Ishikawa (cell line): Measurements from ENCODE around the gene FAM120C.

Source experiments
- CEBPB ChIP-seq: IDR thresholded peaks from 2 replicates; pipeline ENCODE4 v1.6.1; 2012
- CREB1 ChIP-seq: IDR thresholded peaks from 2 replicates; pipeline ENCODE4 v1.6.1; 2012; ENCODE audit warnings: low read depth
- EGR1 ChIP-seq: IDR thresholded peaks from 2 replicates; pipeline ENCODE4 v1.6.1; 2012
- EP300 ChIP-seq: IDR thresholded peaks from 2 replicates; pipeline ENCODE4 v1.6.1; 2012; ENCODE audit warnings: borderline replicate concordance
- FOXM1 ChIP-seq: IDR thresholded peaks from 2 replicates; pipeline ENCODE4 v1.6.1; 2012; ENCODE audit warnings: low read depth, borderline replicate concordance
- MAX ChIP-seq: IDR thresholded peaks from 2 replicates; pipeline ENCODE4 v1.6.1; 2012
- NFIC ChIP-seq: IDR thresholded peaks from 2 replicates; pipeline ENCODE4 v1.6.1; 2012
- RAD21 ChIP-seq: IDR thresholded peaks from 2 replicates; pipeline ENCODE4 v1.6.1; 2012; ENCODE audit warnings: low read depth
- TAF1 ChIP-seq: IDR thresholded peaks from 2 replicates; pipeline ENCODE4 v1.6.1; 2012; ENCODE audit warnings: low read depth, mild to moderate bottlenecking
- TCF12 ChIP-seq: IDR thresholded peaks from 2 replicates; pipeline ENCODE4 v1.6.1; 2012; ENCODE audit warnings: low read depth
- TEAD4 ChIP-seq: IDR thresholded peaks from 2 replicates; pipeline ENCODE4 v1.6.1; 2012
- USF1 ChIP-seq: IDR thresholded peaks from 2 replicates; pipeline ENCODE4 v1.6.1; 2012
- YY1 ChIP-seq: IDR thresholded peaks from 2 replicates; pipeline ENCODE4 v1.6.1; 2012; ENCODE audit warnings: low read depth
- ZBTB7A ChIP-seq: IDR thresholded peaks from 2 replicates; pipeline ENCODE4 v1.6.1; 2012; ENCODE audit warnings: low read depth
- TF ChIP-seq, protein P1 (sequence below): IDR thresholded peaks from 2 replicates; pipeline ENCODE4 v1.6.1; 2012; ENCODE audit warnings: low read depth, mild to moderate bottlenecking

Gene FAM120C

GRCh38 chrX:54172455-54172854 lies 10.6 kb downstream of the FAM120C start:
- TF ChIP-seq NFIC (no peak), YY1 (no peak), ZBTB7A (no peak), TAF1 (no peak), CREB1 (no peak), TEAD4 (no peak), USF1 (no peak), MAX (no peak), RAD21 (no peak), CEBPB (no peak), EP300 (no peak), TCF12 (no peak), FOXM1 (no peak), EGR1 (no peak)
- TF ChIP-seq, protein P1, sequence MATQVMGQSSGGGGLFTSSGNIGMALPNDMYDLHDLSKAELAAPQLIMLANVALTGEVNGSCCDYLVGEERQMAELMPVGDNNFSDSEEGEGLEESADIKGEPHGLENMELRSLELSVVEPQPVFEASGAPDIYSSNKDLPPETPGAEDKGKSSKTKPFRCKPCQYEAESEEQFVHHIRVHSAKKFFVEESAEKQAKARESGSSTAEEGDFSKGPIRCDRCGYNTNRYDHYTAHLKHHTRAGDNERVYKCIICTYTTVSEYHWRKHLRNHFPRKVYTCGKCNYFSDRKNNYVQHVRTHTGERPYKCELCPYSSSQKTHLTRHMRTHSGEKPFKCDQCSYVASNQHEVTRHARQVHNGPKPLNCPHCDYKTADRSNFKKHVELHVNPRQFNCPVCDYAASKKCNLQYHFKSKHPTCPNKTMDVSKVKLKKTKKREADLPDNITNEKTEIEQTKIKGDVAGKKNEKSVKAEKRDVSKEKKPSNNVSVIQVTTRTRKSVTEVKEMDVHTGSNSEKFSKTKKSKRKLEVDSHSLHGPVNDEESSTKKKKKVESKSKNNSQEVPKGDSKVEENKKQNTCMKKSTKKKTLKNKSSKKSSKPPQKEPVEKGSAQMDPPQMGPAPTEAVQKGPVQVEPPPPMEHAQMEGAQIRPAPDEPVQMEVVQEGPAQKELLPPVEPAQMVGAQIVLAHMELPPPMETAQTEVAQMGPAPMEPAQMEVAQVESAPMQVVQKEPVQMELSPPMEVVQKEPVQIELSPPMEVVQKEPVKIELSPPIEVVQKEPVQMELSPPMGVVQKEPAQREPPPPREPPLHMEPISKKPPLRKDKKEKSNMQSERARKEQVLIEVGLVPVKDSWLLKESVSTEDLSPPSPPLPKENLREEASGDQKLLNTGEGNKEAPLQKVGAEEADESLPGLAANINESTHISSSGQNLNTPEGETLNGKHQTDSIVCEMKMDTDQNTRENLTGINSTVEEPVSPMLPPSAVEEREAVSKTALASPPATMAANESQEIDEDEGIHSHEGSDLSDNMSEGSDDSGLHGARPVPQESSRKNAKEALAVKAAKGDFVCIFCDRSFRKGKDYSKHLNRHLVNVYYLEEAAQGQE: no peak

DNA sequence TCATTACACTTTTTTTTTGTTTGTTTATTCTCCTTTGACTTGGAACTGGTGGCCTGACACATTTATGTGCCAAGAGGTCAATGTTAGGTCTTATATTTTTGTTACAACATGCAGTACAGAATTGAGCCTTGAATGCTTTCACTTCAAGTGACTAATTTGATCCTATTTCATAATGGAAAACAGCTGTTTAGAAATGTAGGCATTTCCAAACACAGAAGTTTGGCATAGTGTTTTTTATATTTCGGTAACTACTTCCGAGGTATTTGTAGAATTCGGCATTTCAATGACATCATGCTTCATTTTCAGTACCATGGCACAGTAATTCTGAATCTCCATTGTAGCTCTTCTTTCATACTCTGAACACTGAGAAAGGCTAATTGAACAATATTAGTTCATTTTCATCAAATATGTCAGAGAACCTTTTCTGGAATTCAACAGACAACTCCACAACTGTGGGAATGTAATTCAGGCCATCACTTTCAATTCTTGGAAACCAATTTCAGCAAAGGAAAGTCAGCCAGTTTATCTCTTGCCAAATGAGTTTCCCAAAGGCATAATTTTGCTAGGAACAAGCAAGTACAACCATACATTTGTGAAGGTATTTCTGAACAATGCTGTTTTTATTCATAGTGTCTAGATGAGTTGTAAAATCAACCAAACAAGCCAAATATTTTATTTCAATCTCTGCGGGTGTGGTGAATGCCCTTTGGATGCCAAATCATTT lies 11.4 kb downstream of the FAM120C start:
- TF ChIP-seq RAD21 (no peak), EP300 (no peak)

GRCh38 chrX:54171091-54171490 lies 12.0 kb downstream of the FAM120C start:
- TF ChIP-seq TEAD4: no peak

DNA sequence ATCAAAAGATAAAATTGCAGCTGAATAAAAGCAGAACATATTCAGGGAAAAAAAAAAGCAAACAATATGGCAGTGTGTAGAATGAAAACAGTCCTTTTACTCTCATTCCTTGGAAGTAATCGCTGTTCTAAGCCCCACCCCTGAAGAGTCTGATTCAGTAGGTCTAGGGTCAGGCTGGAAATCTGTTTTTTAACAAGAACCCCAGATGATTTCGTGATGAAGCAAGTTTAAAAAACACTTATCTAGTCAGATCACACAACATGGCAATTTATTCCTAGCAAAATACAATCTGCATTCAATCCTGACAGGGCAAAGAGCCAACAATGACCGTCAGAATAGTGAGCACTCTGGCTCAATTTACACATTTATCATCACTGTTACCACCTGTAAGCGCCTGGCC lies 16.1 kb downstream of the FAM120C start:
- TF ChIP-seq TCF12 (no peak), USF1 (no peak), YY1 (no peak), CREB1 (no peak), EGR1 (no peak), CEBPB (no peak), FOXM1 (no peak), NFIC (no peak)

- TF ChIP-seq CREB1 (no peak), CEBPB (no peak), TCF12 (no peak), RAD21 (no peak), ZBTB7A (no peak), EGR1 (no peak), EP300 (no peak), YY1 (no peak), TAF1 (no peak), USF1 (no peak), TEAD4 (no peak), MAX (no peak), NFIC (no peak)
- TF ChIP-seq, protein P1: no peak
These were observed 25.5 kb downstream of the FAM120C start for GRCh38 chrX:54157561-54157960.

DNA sequence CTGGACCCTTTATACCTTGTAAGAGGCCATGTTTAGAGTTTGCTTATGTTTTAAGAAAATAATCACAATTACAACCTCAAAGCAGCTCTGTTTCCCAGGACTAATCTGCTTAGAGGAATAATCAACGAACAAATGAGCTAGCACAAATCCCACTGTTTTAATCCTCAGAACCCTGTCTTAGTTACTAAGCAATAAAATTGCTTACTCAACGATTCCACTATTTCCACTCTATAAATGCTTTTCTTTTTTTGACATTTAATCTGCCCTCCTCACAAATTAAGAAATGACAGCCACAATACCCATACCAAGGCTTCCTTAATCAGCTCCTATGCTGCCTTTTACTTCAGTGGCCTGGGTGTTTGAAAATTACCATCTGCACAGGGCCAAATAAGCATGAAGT lies 48.8 kb downstream of the FAM120C start:
- no peak for TF ChIP-seq YY1
- TF ChIP-seq MAX: no peak
- TF ChIP-seq EGR1: no peak
- no peak for TF ChIP-seq CREB1
- no peak for TF ChIP-seq CEBPB
- no peak for TF ChIP-seq TAF1
- no peak for TF ChIP-seq TEAD4
- no peak for TF ChIP-seq FOXM1
